K562 (cell line): ENCODE measurements around the gene DOK1. TPM values are rescaled to one million over a fixed set of nuclear protein-coding genes. Genes with fewer than 3 reads are reported as not detected.

Experiments used
- CREB1 ChIP-seq, 2 experiments: sonication (generic) in 1 of 2; formaldehyde crosslinking in 1 of 2; IDR thresholded peaks; 2 replicates each; pipeline versions ENCODE4 v1.6.1 to v1.8.0; 2012 to 2022; ENCODE audit warnings: inconsistent platforms in 1 of 2, mild to moderate bottlenecking in 1 of 2, missing genetic modification reagents in 1 of 2, moderate library complexity in 1 of 2
- EGR1 ChIP-seq: fragments of 450-650 bp; conservative IDR thresholded peaks from 2 replicates; pipeline ENCODE4 v1.6.1; 2017; ENCODE audit warnings: mild to moderate bottlenecking
- GATA2 ChIP-seq: sonication (generic); formaldehyde crosslinking; IDR thresholded peaks from 2 replicates; pipeline ENCODE4 v1.4.0; 2020; ENCODE audit warnings: mild to moderate bottlenecking, missing genetic modification reagents
- LCOR ChIP-seq: sonication (generic); formaldehyde crosslinking; IDR thresholded peaks from 2 replicates; pipeline ENCODE4 v1.8.0; 2022; ENCODE audit warnings: mild to moderate bottlenecking, missing genetic modification reagents
- MAFG ChIP-seq: fragments of 450-650 bp; conservative IDR thresholded peaks from 2 replicates; pipeline ENCODE4 v1.6.1; 2016; ENCODE audit warnings: missing genetic modification characterization, missing compliant biosample characterization
- MXI1 ChIP-seq: IDR thresholded peaks from 2 replicates; pipeline ENCODE4 v1.6.1; 2011; ENCODE audit warnings: low read depth, mild to moderate bottlenecking, improper control_type of control experiment, low read length
- TCF7L2 ChIP-seq: fragments of 150-350 bp; IDR thresholded peaks from 2 replicates; pipeline ENCODE4 v1.6.1; 2016; ENCODE audit warnings: low read depth, mild to moderate bottlenecking, low read length, moderate library complexity
- ZNF3 ChIP-seq: fragments of 250-450 bp; sonication (Bioruptor Pico); IDR thresholded peaks from 2 replicates; pipeline ENCODE4 v1.5.0; 2021; ENCODE audit warnings: mild to moderate bottlenecking, moderate library complexity
- ZNF324 ChIP-seq: fragments of 250-450 bp; sonication (Bioruptor Pico); IDR thresholded peaks from 2 replicates; pipeline ENCODE4 v1.4.0; 2020; ENCODE audit warnings: mild to moderate bottlenecking
- ZSCAN29 ChIP-seq: fragments of 450-650 bp; IDR thresholded peaks from 2 replicates; pipeline ENCODE4 v1.6.1; 2017
- polyA plus RNA-seq, 8 experiments: library from polyadenylated mRNA; depleted of rRNA in 4 of 8; stranded (reverse) in 5 of 8; unstranded in 3 of 8; fragments of >200 nt; fragmentation: Nextera tagmentation in 2 of 8; fragmentation: Illumina TruSeq in 1 of 8; extraction: Ambion mirVana in 2 of 8; extraction: Trizol in 1 of 8; gene quantifications; 2 replicates each; pipeline versions ENCODE4 v1.2.1 to v1.2.3, GENCODE V29; 2011 to 2014; ENCODE audit warnings: inconsistent platforms in 1 of 8, missing spikeins in 1 of 8
- total RNA-seq, 7 experiments: library from RNA; depleted of rRNA in 6 of 7; stranded (reverse); fragments of >200 nt in 6 of 7; fragmentation: Illumina TruSeq in 2 of 7; extraction: Trizol in 2 of 7; gene quantifications; 2 replicates each; pipeline versions ENCODE4 v1.2.1 to v1.2.3, GENCODE V29; 2011 to 2021; ENCODE audit warnings: low replicate concordance in 1 of 7
- TF ChIP-seq, protein P1 (sequence below): fragments of 450-650 bp; formaldehyde crosslinking; IDR thresholded peaks from 2 replicates; pipeline ENCODE4 v1.4.0; 2020; ENCODE audit warnings: mild to moderate bottlenecking, mixed read lengths
- TF ChIP-seq, protein P2 (sequence below), 2 experiments: fragments of 150-350 bp in 1 of 2; IDR thresholded peaks; 2 replicates each; pipeline ENCODE4 v1.6.1; 2012 to 2016; ENCODE audit warnings: low read depth in 2 of 2, low read length in 2 of 2, mild to moderate bottlenecking in 1 of 2, moderate library complexity in 1 of 2
- TF ChIP-seq, protein P3 (sequence below): sonication (generic); formaldehyde crosslinking; IDR thresholded peaks from 2 replicates; pipeline ENCODE4 v1.8.1; 2023; ENCODE audit warnings: mild to moderate bottlenecking, missing genetic modification reagents

DOK1 gene
- total and polyA plus RNA-seq, 9 of the 15 experiments (the other 6 are each of a cell fraction or from before 2014, with no cell fraction given) = 0.59 to 36.4 (median 16.1) TPM

DNA sequence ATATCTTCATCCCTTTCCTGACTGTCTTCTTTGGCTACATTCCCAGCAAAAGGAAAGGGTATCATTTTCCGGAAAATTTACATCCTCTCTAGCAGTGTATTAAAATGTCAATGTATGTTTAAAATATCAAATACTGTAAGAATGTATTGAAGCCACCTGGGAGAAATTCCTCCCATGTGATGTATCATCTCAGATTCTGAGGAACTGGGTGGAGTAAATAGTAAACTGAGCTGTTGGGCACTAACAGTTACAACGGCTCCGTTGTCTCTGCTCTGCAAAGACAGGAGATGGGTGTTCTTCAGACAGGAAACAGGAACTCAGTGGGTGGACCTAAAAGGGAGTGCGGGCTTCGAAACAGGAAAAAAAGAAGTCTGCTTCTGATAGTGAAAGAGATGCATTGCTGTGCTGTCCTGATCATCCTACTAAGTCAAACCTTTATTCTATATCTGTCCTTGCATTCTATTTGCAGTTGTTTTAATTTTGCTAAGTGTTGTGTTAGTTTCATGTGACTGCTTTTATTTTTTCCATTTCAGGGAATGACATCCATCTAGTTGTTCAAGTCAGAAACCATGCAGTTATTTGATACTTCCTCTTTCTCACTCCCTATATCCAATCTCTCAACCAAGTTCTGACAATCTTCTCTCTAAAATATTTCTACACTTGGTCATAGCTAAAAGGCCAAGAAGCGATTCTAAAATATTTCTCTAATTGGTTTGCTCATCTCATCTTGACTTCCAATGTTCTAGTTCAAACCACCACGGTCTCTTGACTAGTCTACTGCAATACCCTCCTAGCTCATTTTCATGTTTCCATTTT lies 19.4 kb downstream of the DOK1 start (continued):
- TF ChIP-seq, protein P1, sequence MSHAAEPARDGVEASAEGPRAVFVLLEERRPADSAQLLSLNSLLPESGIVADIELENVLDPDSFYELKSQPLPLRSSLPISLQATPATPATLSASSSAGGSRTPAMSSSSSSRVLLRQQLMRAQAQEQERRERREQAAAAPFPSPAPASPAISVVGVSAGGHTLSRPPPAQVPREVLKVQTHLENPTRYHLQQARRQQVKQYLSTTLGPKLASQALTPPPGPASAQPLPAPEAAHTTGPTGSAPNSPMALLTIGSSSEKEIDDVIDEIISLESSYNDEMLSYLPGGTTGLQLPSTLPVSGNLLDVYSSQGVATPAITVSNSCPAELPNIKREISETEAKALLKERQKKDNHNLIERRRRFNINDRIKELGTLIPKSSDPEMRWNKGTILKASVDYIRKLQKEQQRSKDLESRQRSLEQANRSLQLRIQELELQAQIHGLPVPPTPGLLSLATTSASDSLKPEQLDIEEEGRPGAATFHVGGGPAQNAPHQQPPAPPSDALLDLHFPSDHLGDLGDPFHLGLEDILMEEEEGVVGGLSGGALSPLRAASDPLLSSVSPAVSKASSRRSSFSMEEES (CRISPR knock-in tag) = no peak
- TF ChIP-seq ZNF324 (CRISPR knock-in tag) = no peak
- TF ChIP-seq CREB1 (IDR thresholded peaks at IDR 0.05) = no peak
- no peak for TF ChIP-seq CREB1 (CRISPR knock-in tag; IDR thresholded peaks at IDR 0.05)
- no peak for TF ChIP-seq MXI1
- no peak for TF ChIP-seq MAFG (tag)
- TF ChIP-seq, protein P2, sequence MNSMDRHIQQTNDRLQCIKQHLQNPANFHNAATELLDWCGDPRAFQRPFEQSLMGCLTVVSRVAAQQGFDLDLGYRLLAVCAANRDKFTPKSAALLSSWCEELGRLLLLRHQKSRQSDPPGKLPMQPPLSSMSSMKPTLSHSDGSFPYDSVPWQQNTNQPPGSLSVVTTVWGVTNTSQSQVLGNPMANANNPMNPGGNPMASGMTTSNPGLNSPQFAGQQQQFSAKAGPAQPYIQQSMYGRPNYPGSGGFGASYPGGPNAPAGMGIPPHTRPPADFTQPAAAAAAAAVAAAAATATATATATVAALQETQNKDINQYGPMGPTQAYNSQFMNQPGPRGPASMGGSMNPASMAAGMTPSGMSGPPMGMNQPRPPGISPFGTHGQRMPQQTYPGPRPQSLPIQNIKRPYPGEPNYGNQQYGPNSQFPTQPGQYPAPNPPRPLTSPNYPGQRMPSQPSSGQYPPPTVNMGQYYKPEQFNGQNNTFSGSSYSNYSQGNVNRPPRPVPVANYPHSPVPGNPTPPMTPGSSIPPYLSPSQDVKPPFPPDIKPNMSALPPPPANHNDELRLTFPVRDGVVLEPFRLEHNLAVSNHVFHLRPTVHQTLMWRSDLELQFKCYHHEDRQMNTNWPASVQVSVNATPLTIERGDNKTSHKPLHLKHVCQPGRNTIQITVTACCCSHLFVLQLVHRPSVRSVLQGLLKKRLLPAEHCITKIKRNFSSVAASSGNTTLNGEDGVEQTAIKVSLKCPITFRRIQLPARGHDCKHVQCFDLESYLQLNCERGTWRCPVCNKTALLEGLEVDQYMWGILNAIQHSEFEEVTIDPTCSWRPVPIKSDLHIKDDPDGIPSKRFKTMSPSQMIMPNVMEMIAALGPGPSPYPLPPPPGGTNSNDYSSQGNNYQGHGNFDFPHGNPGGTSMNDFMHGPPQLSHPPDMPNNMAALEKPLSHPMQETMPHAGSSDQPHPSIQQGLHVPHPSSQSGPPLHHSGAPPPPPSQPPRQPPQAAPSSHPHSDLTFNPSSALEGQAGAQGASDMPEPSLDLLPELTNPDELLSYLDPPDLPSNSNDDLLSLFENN (IDR thresholded peaks at IDR 0.05; ENCODE audit: low read depth in 2 of 2, low read length in 2 of 2) = 0 out of 4 replicates have a peak, but pooled peaks of 1 of the 2 experiments have one; percentile 34
- no peak for TF ChIP-seq ZNF3 (CRISPR knock-in tag)
- no peak for TF ChIP-seq LCOR (CRISPR knock-in tag)
- TF ChIP-seq, protein P3, sequence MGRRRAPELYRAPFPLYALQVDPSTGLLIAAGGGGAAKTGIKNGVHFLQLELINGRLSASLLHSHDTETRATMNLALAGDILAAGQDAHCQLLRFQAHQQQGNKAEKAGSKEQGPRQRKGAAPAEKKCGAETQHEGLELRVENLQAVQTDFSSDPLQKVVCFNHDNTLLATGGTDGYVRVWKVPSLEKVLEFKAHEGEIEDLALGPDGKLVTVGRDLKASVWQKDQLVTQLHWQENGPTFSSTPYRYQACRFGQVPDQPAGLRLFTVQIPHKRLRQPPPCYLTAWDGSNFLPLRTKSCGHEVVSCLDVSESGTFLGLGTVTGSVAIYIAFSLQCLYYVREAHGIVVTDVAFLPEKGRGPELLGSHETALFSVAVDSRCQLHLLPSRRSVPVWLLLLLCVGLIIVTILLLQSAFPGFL (CRISPR knock-in tag) = no peak
- TF ChIP-seq TCF7L2 = no peak
- TF ChIP-seq GATA2 (CRISPR knock-in tag) = no peak
- TF ChIP-seq ZSCAN29 = no peak
- TF ChIP-seq EGR1 = no peak
